IMR-90 (cell line): Measurements from ENCODE around the gene ADGRD1. TPM values are rescaled to one million over a fixed set of nuclear protein-coding genes. Genes with fewer than 3 reads are reported as not detected.

Experiments used
- ATAC-seq: fragments of 200-7000 bp; cut with Tn5 transposase; 2 replicates; pipeline ENCODE4 v1.9.1; 2020; ENCODE audit warnings: low read depth, mild to moderate bottlenecking, moderate library complexity
- BruUV-seq: library from RNA; stranded (reverse); fragments of 400-500 nt; replicated peaks from 2 replicates; lab custom pipeline; 2021; lab: Mats Ljungman, UMichigan
- CTCF ChIA-PET: fragments of 300-600 bp; formaldehyde crosslinking; extraction: SDS; loops from one replicate; lab custom pipeline; 2021; ENCODE audit warnings: antibody characterized with exemption; lab: Yijun Ruan, JAX
- POLR2A ChIA-PET: fragments of 300-600 bp; sonication (Branson Sonifier 250); formaldehyde crosslinking; loops from one replicate; lab custom pipeline; 2022; ENCODE audit warnings: antibody characterized with exemption; ENCODE audit not compliant: unreplicated experiment; lab: Charles Lee
- DNase-seq: peaks from one replicate; pipeline ENCODE4 v3.0.0; 2013
- H2AFZ ChIP-seq: replicated peaks from 2 replicates; pipeline ENCODE3; 2013; ENCODE audit warnings: low read length, mild to moderate bottlenecking; ENCODE audit not compliant: poor library complexity
- H2AK5ac ChIP-seq: 2 replicates; pipeline ENCODE4 v1.6.1; 2013; ENCODE audit warnings: low read depth, low read length, inconsistent platforms
- H2AK9ac ChIP-seq: replicated peaks from 2 replicates; pipeline ENCODE3; 2013; ENCODE audit warnings: mild to moderate bottlenecking, low read depth, low read length, moderate library complexity; ENCODE audit not compliant: poor library complexity
- H2BK120ac ChIP-seq: 2 replicates; pipeline ENCODE4 v1.6.1; 2013; ENCODE audit warnings: low read depth, low read length, inconsistent platforms
- H2BK15ac ChIP-seq: 3 replicates; pipeline ENCODE4 v1.6.1; 2013; ENCODE audit warnings: low read depth, low read length, inconsistent platforms
- H2BK20ac ChIP-seq: 2 replicates; pipeline ENCODE4 v1.6.1; 2013; ENCODE audit warnings: low read depth, mild to moderate bottlenecking, inconsistent platforms, low read length, moderate library complexity
- H2BK5ac ChIP-seq: 2 replicates; pipeline ENCODE4 v1.6.1; 2013; ENCODE audit warnings: mild to moderate bottlenecking, low read depth, low read length, inconsistent platforms; ENCODE audit not compliant: poor library complexity, severe bottlenecking
- H3K14ac ChIP-seq: replicated peaks from 2 replicates; pipeline ENCODE4 v1.6.1; 2013; ENCODE audit warnings: low read depth, low read length, inconsistent platforms
- H3K18ac ChIP-seq: 2 replicates; pipeline ENCODE4 v1.6.1; 2013; ENCODE audit warnings: low read depth, low read length, control low read depth
- H3K23ac ChIP-seq: 2 replicates; pipeline ENCODE4 v1.6.1; 2013; ENCODE audit warnings: low read depth, low read length, inconsistent platforms
- H3K27ac ChIP-seq: 2 replicates; pipeline ENCODE4 v1.5.1; 2013; ENCODE audit warnings: mild to moderate bottlenecking, control low read depth, low read length; ENCODE audit not compliant: insufficient read depth
- H3K27me3 ChIP-seq: 2 replicates; pipeline ENCODE4 v1.6.1; 2013; ENCODE audit warnings: low read length; ENCODE audit not compliant: control insufficient read depth, insufficient read depth
- H3K36me3 ChIP-seq: 2 replicates; pipeline ENCODE4 v1.6.1; 2013; ENCODE audit warnings: low read length, mixed read lengths; ENCODE audit not compliant: control insufficient read depth, insufficient read depth
- H3K4ac ChIP-seq: 2 replicates; pipeline ENCODE4 v1.6.1; 2013; ENCODE audit warnings: low read depth, low read length, inconsistent platforms
- H3K4me1 ChIP-seq: 2 replicates; pipeline ENCODE4 v1.6.1; 2013; ENCODE audit warnings: low read length, mixed read lengths; ENCODE audit not compliant: control insufficient read depth, insufficient read depth
- H3K4me2 ChIP-seq: 2 replicates; pipeline ENCODE4 v1.6.1; 2013; ENCODE audit warnings: low read depth, mild to moderate bottlenecking, control low read depth, low read length, moderate library complexity
- H3K4me3 ChIP-seq: 2 replicates; pipeline ENCODE4 v1.5.1; 2013; ENCODE audit warnings: low read depth, mild to moderate bottlenecking, control low read depth, low read length, moderate library complexity; ENCODE audit not compliant: insufficient read depth
- H3K56ac ChIP-seq: 2 replicates; pipeline ENCODE4 v1.6.1; 2013; ENCODE audit warnings: low read length, inconsistent platforms; ENCODE audit not compliant: insufficient read depth; ENCODE audit errors: extremely low read depth
- H3K79me1 ChIP-seq, 2 experiments: 2 replicates each; pipeline ENCODE4 v1.6.1; 2013; ENCODE audit warnings: low read length in 2 of 2, inconsistent platforms in 1 of 2, low read depth in 1 of 2
- H3K9ac ChIP-seq: 2 replicates; pipeline ENCODE4 v1.6.1; 2013; ENCODE audit warnings: low read depth, low read length, control low read depth
- H3K9me1 ChIP-seq: 2 replicates; pipeline ENCODE4 v1.6.1; 2013; ENCODE audit warnings: low read length, inconsistent platforms; ENCODE audit not compliant: insufficient read depth
- H3K9me3 ChIP-seq: 2 replicates; pipeline ENCODE4 v1.6.1; 2013; ENCODE audit warnings: low read length; ENCODE audit not compliant: control insufficient read depth, insufficient read depth
- H4K20me1 ChIP-seq: 2 replicates; pipeline ENCODE4 v1.6.1; 2013; ENCODE audit warnings: low read length, inconsistent platforms; ENCODE audit not compliant: insufficient read depth
- H4K5ac ChIP-seq: 2 replicates; pipeline ENCODE4 v1.6.1; 2013; ENCODE audit warnings: mild to moderate bottlenecking, low read depth, low read length, control low read depth
- H4K8ac ChIP-seq, 2 experiments: 2 replicates each; pipeline ENCODE4 v1.6.1; 2013; ENCODE audit warnings: low read depth in 2 of 2, low read length in 2 of 2, control low read depth in 1 of 2, inconsistent platforms in 1 of 2
- H4K91ac ChIP-seq: 2 replicates; pipeline ENCODE4 v1.6.1; 2013; ENCODE audit warnings: low read depth, low read length, inconsistent platforms; ENCODE audit not compliant: insufficient read depth
- MAFK ChIP-seq: IDR thresholded peaks from 2 replicates; pipeline ENCODE4 v1.6.1; 2012; ENCODE audit warnings: low read depth, low read length, improper control_type of control experiment
- NFE2L2 ChIP-seq: fragments of 150-350 bp; IDR thresholded peaks from 2 replicates; pipeline ENCODE4 v1.6.1; 2016; ENCODE audit warnings: low read depth, mild to moderate bottlenecking, low read length
- WGBS, 2 experiments: methylation state at CpG; one replicate each; pipeline versions ENCODE4 v1.1.5 to v1.1.7; 2013; ENCODE audit warnings: missing lambda C conversion rate in 2 of 2; ENCODE audit not compliant: insufficient read length in 1 of 2; ENCODE audit errors: extremely low coverage in 2 of 2; 5-methylcytosine and 5-hydroxymethylcytosine counted together
- dilution Hi-C: fragments of 300-500 bp; cut with HindIII; formaldehyde crosslinking; loops from one replicate; pipeline ENCODE4 v1.14.3; 2018; ENCODE audit warnings: low sequenced_read_pairs; ENCODE audit not compliant: unreplicated experiment
- in situ Hi-C: fragments of 300-500 bp; cut with MboI; formaldehyde crosslinking; loops from 3 replicates; pipeline ENCODE4 v1.14.3; 2019; ENCODE audit warnings: low sequenced_read_pairs, inconsistent platforms, mixed read lengths
- intact Hi-C: fragments of 100-400 bp; cut with micrococcal nuclease; formaldehyde crosslinking; loops from 2 replicates; pipeline ENCODE4 v1.10.0; 2022
- polyA plus RNA-seq, 3 experiments: library from polyadenylated mRNA; depleted of rRNA; stranded (reverse); fragments of >200 nt; gene quantifications; 2 replicates each; pipeline ENCODE4 v1.2.3, GENCODE V29; 2012; ENCODE audit warnings: low replicate concordance in 1 of 3
- total RNA-seq: library from RNA; depleted of rRNA; stranded (reverse); fragments of >200 nt; gene quantifications from 2 replicates; pipeline ENCODE4 v1.2.3, GENCODE V29; 2012

The ADGRD1 gene
- total and polyA plus RNA-seq, 2 of the 4 experiments (the other 2 are of a cell fraction), result not detected

GRCh38 chr12:131046813-131047788, 93.4 kb downstream of the ADGRD1 start:
- H4K8ac ChIP-seq, result no peak overlapping the region
- H2BK5ac ChIP-seq, result no peak overlapping the region
- H3K14ac ChIP-seq, result no peak overlapping the region
- H3K4me2 ChIP-seq, result no peak overlapping the region
- H3K9me3 ChIP-seq, result peaks cover 54% of the 10 kb centered on the region
- intact Hi-C loops (no loop called here), dilution Hi-C loops (no loop called here), in situ Hi-C loops (no loop called here)
- H3K23ac ChIP-seq, result no peak overlapping the region
- no peak overlapping the region for H3K27ac ChIP-seq
- H3K18ac ChIP-seq, result no peak overlapping the region
- H4K5ac ChIP-seq, result no peak overlapping the region
- DNase-seq, result no peak
- no peak overlapping the region for H3K4ac ChIP-seq
- no peak overlapping the region for H2AK9ac ChIP-seq
- no peak overlapping the region for H2AFZ ChIP-seq
- no peak for ATAC-seq
- POLR2A ChIA-PET, result no interaction called here
- TF ChIP-seq MAFK (0 out of 2 replicates have a peak, but pooled peaks have one; percentile 25), NFE2L2 (no peak)
- no TSS peak for BruUV-seq
- H4K91ac ChIP-seq, result no peak overlapping the region
- CTCF ChIA-PET, result no interaction called here
- H3K79me1 ChIP-seq, result no peaks in the 10 kb centered on the region
- no peaks in the 10 kb centered on the region for H4K20me1 ChIP-seq
- WGBS, 2 experiments, result 67% methylated on average over 7 of the region's 19 CpGs; no CpG with 5 or more reads in 1 of the 2 experiments
- no peak overlapping the region for H2AK5ac ChIP-seq
- H2BK20ac ChIP-seq, result no peak overlapping the region
- no peak overlapping the region for H2BK15ac ChIP-seq
- no peak overlapping the region for H3K4me3 ChIP-seq
- H3K9ac ChIP-seq, result no peak overlapping the region
- no peaks in the 10 kb centered on the region for H3K4me1 ChIP-seq
- no peaks in the 10 kb centered on the region for H3K27me3 ChIP-seq
- H3K9me1 ChIP-seq, result no peaks in the 10 kb centered on the region
- H3K56ac ChIP-seq, result no peak overlapping the region
- H3K36me3 ChIP-seq, result no peaks in the 10 kb centered on the region
- H2BK120ac ChIP-seq, result no peak overlapping the region
